SK-N-MC (cell line): ENCODE results near the gene SETD1B.
A peak's percentile ranks its signal among the peaks of the same experiment; 100 is the strongest.

Source experiments
- EZH2 ChIP-seq: fragments of 200-600 bp; sonication (generic); IDR thresholded peaks from one replicate; pipeline ENCODE4 v1.6.1; 2017; ENCODE audit warnings: antibody characterized with exemption
- POLR2AphosphoS5 ChIP-seq: IDR thresholded peaks from 2 replicates; pipeline ENCODE4 v1.6.1; 2012; ENCODE audit warnings: mild to moderate bottlenecking, low read depth, low read length, borderline replicate concordance

- TF ChIP-seq POLR2AphosphoS5: 0 out of 2 replicates have a peak, but pooled peaks have one; percentile 13
- no peak for TF ChIP-seq EZH2
Measured at GRCh38 chr12:121778567-121779421, 25.0 kb upstream of the SETD1B start.
